HEK293 (cell line): ENCODE results near the gene HOXB9.

Experiments
- ATF2 ChIP-seq: fragments of 450-650 bp; formaldehyde crosslinking; IDR thresholded peaks from 2 replicates; pipeline ENCODE4 v1.5.1; 2016; ENCODE audit warnings: missing biosample characterization, missing genetic modification characterization, low read depth
- CTCF ChIP-seq: fragments of 450-650 bp; formaldehyde crosslinking; IDR thresholded peaks from 2 replicates; pipeline ENCODE4 v1.5.1; 2016; ENCODE audit warnings: missing biosample characterization, missing genetic modification characterization
- MZF1 ChIP-seq: fragments of 450-650 bp; formaldehyde crosslinking; IDR thresholded peaks from 2 replicates; pipeline ENCODE4 v1.5.1; 2017; ENCODE audit warnings: missing biosample characterization, missing genetic modification characterization, borderline replicate concordance
- ZBTB44 ChIP-seq: fragments of 450-650 bp; IDR thresholded peaks from 2 replicates; pipeline ENCODE4 v1.5.1; 2018; ENCODE audit warnings: missing biosample characterization, mild to moderate bottlenecking, missing genetic modification characterization
- ZBTB7A ChIP-seq: fragments of 450-650 bp; formaldehyde crosslinking; IDR thresholded peaks from 2 replicates; pipeline ENCODE4 v1.5.1; 2016; ENCODE audit warnings: low read depth, missing biosample characterization, missing genetic modification characterization
- ZNF324 ChIP-seq: fragments of 450-650 bp; formaldehyde crosslinking; IDR thresholded peaks from 2 replicates; pipeline ENCODE4 v1.5.1; 2016; ENCODE audit warnings: missing biosample characterization, missing genetic modification characterization
- ZNF549 ChIP-seq: fragments of 450-650 bp; IDR thresholded peaks from 2 replicates; pipeline ENCODE4 v1.5.1; 2018; ENCODE audit warnings: missing biosample characterization, missing genetic modification characterization, mild to moderate bottlenecking, inconsistent platforms, moderate library complexity
- ZSCAN5A ChIP-seq: fragments of 450-650 bp; formaldehyde crosslinking; IDR thresholded peaks from 2 replicates; pipeline ENCODE4 v1.5.1; 2016; ENCODE audit warnings: missing biosample characterization, missing genetic modification characterization

- TF ChIP-seq ZBTB44 = peak; percentile 52; the same call in 1 of the 2 replicates
- TF ChIP-seq ZNF549 (tag by site-specific recombination) = no peak
- no peak; the same call in 1 of the 2 replicates for TF ChIP-seq ZNF324 (tag by site-specific recombination)
- no peak for TF ChIP-seq CTCF (tag by site-specific recombination)
- no peak for TF ChIP-seq ATF2
- peak; percentile 72; the same call in 1 of the 2 replicates for TF ChIP-seq ZSCAN5A (tag by site-specific recombination)
- peak; percentile 82 for TF ChIP-seq ZBTB7A (tag by site-specific recombination)
- TF ChIP-seq MZF1 (tag by site-specific recombination) = 0 out of 2 replicates have a peak, but pooled peaks have one; percentile 64
Observed at GRCh38 chr17:48611681-48612455, 14.3 kb downstream of the HOXB9 start.
